K562 (cell line): ENCODE measurements around the gene WASF2. TPM values are rescaled to one million over a fixed set of nuclear protein-coding genes. Genes with fewer than 3 reads are reported as not detected.
A peak's percentile ranks its signal among the peaks of the same experiment; 100 is the strongest.

Source experiments
- KAT7 ChIP-seq: sonication (generic); formaldehyde crosslinking; IDR thresholded peaks from 2 replicates; pipeline ENCODE4 v1.8.0; 2022; ENCODE audit warnings: missing genetic modification reagents, mild to moderate bottlenecking, borderline replicate concordance
- KDM5B ChIP-seq: fragments of 200-600 bp; sonication (generic); IDR thresholded peaks from 2 replicates; pipeline ENCODE4 v1.6.1; 2012; ENCODE audit warnings: low read depth, mild to moderate bottlenecking, moderate library complexity, low read length, control low read depth, inconsistent platforms; ENCODE audit not compliant: insufficient replicate concordance
- MCM7 ChIP-seq, 2 experiments: fragments of 450-650 bp; IDR thresholded peaks; 2 replicates each; pipeline ENCODE4 v1.6.1; 2016 to 2018
- MTA2 ChIP-seq: fragments of 450-650 bp; IDR thresholded peaks from 2 replicates; pipeline ENCODE4 v1.6.1; 2016; ENCODE audit warnings: low read depth
- PCBP1 ChIP-seq: fragments of 200-400 bp; formaldehyde crosslinking; IDR thresholded peaks from 2 replicates; pipeline ENCODE4 v1.6.1; 2018; ENCODE audit warnings: mild to moderate bottlenecking, low read depth, low read length; ENCODE audit not compliant: poor library complexity, severe bottlenecking
- POLR2AphosphoS5 ChIP-seq: IDR thresholded peaks from 2 replicates; pipeline ENCODE4 v1.6.1; 2011; ENCODE audit warnings: mild to moderate bottlenecking, low read depth, low read length, moderate library complexity; ENCODE audit not compliant: control insufficient read depth, insufficient read depth
- RBM22 ChIP-seq: fragments of 200-400 bp; formaldehyde crosslinking; IDR thresholded peaks from 2 replicates; pipeline ENCODE4 v1.6.1; 2018; ENCODE audit warnings: low read length, low read depth; ENCODE audit not compliant: poor library complexity, severe bottlenecking
- SOX6 ChIP-seq: fragments of 450-650 bp; IDR thresholded peaks from 2 replicates; pipeline ENCODE4 v1.6.1; 2014; ENCODE audit warnings: mild to moderate bottlenecking
- ZNF316 ChIP-seq: fragments of 450-650 bp; IDR thresholded peaks from 2 replicates; pipeline ENCODE4 v1.6.1; 2016
- ZNF431 ChIP-seq: sonication (generic); formaldehyde crosslinking; IDR thresholded peaks from 2 replicates; pipeline ENCODE4 v1.8.0; 2022; ENCODE audit warnings: mild to moderate bottlenecking, missing genetic modification reagents
- polyA plus RNA-seq, 8 experiments: library from polyadenylated mRNA; depleted of rRNA in 4 of 8; stranded (reverse) in 5 of 8; unstranded in 3 of 8; fragments of >200 nt; fragmentation: Nextera tagmentation in 2 of 8; fragmentation: Illumina TruSeq in 1 of 8; extraction: Ambion mirVana in 2 of 8; extraction: Trizol in 1 of 8; gene quantifications; 2 replicates each; pipeline versions ENCODE4 v1.2.1 to v1.2.3, GENCODE V29; 2011 to 2014; ENCODE audit warnings: inconsistent platforms in 1 of 8, missing spikeins in 1 of 8
- total RNA-seq, 7 experiments: library from RNA; depleted of rRNA in 6 of 7; stranded (reverse); fragments of >200 nt in 6 of 7; fragmentation: Illumina TruSeq in 2 of 7; extraction: Trizol in 2 of 7; gene quantifications; 2 replicates each; pipeline versions ENCODE4 v1.2.1 to v1.2.3, GENCODE V29; 2011 to 2021; ENCODE audit warnings: low replicate concordance in 1 of 7
- TF ChIP-seq, protein P1 (sequence below): fragments of 450-650 bp; IDR thresholded peaks from one replicate; pipeline ENCODE4 v1.6.1; 2018; ENCODE audit warnings: mild to moderate bottlenecking, moderate library complexity; ENCODE audit not compliant: partially characterized antibody
- TF ChIP-seq, protein P2 (sequence below): sonication (generic); formaldehyde crosslinking; IDR thresholded peaks from 2 replicates; pipeline ENCODE4 v1.8.0; 2022; ENCODE audit warnings: missing genetic modification reagents, mild to moderate bottlenecking, moderate library complexity, borderline replicate concordance
- TF ChIP-seq, protein P3 (sequence below), 2 experiments: IDR thresholded peaks; 2 replicates each; pipeline ENCODE4 v1.6.1; 2011; ENCODE audit warnings: borderline replicate concordance in 1 of 2, control low read depth in 1 of 2, low read depth in 1 of 2, low read length in 1 of 2, mild to moderate bottlenecking in 1 of 2, mixed read lengths in 1 of 2, moderate library complexity in 1 of 2; ENCODE audit not compliant: insufficient read depth in 1 of 2, insufficient read length in 1 of 2, poor library complexity in 1 of 2, severe bottlenecking in 1 of 2; ENCODE audit errors: extremely low read depth in 1 of 2
- TF ChIP-seq, protein P4 (sequence below), 2 experiments: IDR thresholded peaks; 2 replicates each; pipeline ENCODE4 v1.6.1; 2012; ENCODE audit warnings: improper control_type of control experiment in 2 of 2, low read depth in 2 of 2, low read length in 2 of 2, borderline replicate concordance in 1 of 2
- TF ChIP-seq, protein P5 (sequence below): sonication (generic); formaldehyde crosslinking; IDR thresholded peaks from 2 replicates; pipeline ENCODE4 v1.8.0; 2022; ENCODE audit warnings: mild to moderate bottlenecking, missing genetic modification reagents
- TF ChIP-seq, protein P6 (sequence below): fragments of 450-650 bp; IDR thresholded peaks from 2 replicates; pipeline ENCODE4 v1.6.1; 2017; ENCODE audit warnings: antibody characterized with exemption, mild to moderate bottlenecking

WASF2 gene
- total and polyA plus RNA-seq, 9 of the 15 experiments (the other 6 are each of a cell fraction or from before 2014, with no cell fraction given), result 8.2 to 163 (median 31.2) TPM

DNA sequence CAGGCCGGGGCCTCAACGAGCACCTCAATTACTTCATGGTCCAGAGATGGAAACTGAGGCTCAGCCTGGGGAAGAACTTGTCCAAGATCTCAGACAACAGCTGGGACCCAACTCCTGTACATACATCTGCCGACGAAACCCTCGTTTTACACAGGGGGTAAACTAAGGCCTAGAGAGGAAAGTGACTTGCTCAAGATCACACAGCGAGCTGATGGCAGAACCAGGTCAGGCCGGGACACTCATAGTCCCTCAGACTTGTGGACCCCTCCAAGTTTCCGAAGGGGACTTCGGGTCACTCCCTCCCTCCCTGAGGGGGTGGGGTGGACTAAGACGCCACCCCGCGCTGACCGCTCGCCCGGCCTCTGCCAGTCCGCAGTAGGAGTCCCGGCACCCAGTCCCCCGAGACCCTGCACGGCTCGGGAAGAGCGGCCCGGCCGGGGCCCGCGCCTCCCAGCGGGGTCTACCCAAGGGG, 430 bp downstream of the WASF2 start (continued):
- TF ChIP-seq, protein P1, sequence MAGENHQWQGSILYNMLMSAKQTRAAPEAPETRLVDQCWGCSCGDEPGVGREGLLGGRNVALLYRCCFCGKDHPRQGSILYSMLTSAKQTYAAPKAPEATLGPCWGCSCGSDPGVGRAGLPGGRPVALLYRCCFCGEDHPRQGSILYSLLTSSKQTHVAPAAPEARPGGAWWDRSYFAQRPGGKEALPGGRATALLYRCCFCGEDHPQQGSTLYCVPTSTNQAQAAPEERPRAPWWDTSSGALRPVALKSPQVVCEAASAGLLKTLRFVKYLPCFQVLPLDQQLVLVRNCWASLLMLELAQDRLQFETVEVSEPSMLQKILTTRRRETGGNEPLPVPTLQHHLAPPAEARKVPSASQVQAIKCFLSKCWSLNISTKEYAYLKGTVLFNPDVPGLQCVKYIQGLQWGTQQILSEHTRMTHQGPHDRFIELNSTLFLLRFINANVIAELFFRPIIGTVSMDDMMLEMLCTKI, result no peak
- TF ChIP-seq ZNF316 (peak; percentile 9; the same call in 1 of the 2 replicates), POLR2AphosphoS5 (no peak), PCBP1 (no peak), RBM22 (no peak), KDM5B (peak; percentile 16), KAT7 (peak; percentile 94; the same call in 1 of the 2 replicates), ZNF431 (CRISPR knock-in tag) (peak; percentile 70; the same call in 1 of the 2 replicates), MCM7 (IDR thresholded peaks at IDR 0.05) (no peak), SOX6 (0 out of 2 replicates have a peak, but pooled peaks have one; percentile 14), MTA2 (no peak)
- TF ChIP-seq, protein P2, sequence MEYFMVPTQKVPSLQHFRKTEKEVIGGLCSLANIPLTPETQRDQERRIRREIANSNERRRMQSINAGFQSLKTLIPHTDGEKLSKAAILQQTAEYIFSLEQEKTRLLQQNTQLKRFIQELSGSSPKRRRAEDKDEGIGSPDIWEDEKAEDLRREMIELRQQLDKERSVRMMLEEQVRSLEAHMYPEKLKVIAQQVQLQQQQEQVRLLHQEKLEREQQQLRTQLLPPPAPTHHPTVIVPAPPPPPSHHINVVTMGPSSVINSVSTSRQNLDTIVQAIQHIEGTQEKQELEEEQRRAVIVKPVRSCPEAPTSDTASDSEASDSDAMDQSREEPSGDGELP (CRISPR knock-in tag), result peak; percentile 6; the same call in 1 of the 2 replicates
- TF ChIP-seq, protein P3, sequence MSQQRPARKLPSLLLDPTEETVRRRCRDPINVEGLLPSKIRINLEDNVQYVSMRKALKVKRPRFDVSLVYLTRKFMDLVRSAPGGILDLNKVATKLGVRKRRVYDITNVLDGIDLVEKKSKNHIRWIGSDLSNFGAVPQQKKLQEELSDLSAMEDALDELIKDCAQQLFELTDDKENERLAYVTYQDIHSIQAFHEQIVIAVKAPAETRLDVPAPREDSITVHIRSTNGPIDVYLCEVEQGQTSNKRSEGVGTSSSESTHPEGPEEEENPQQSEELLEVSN (IDR thresholded peaks at IDR 0.05; ENCODE audit: borderline replicate concordance in 1 of 2, extremely low read depth in 1 of 2, insufficient read depth in 1 of 2, insufficient read length in 1 of 2, low read depth in 1 of 2, low read length in 1 of 2, poor library complexity in 1 of 2, severe bottlenecking in 1 of 2), result no peak
- TF ChIP-seq, protein P4, sequence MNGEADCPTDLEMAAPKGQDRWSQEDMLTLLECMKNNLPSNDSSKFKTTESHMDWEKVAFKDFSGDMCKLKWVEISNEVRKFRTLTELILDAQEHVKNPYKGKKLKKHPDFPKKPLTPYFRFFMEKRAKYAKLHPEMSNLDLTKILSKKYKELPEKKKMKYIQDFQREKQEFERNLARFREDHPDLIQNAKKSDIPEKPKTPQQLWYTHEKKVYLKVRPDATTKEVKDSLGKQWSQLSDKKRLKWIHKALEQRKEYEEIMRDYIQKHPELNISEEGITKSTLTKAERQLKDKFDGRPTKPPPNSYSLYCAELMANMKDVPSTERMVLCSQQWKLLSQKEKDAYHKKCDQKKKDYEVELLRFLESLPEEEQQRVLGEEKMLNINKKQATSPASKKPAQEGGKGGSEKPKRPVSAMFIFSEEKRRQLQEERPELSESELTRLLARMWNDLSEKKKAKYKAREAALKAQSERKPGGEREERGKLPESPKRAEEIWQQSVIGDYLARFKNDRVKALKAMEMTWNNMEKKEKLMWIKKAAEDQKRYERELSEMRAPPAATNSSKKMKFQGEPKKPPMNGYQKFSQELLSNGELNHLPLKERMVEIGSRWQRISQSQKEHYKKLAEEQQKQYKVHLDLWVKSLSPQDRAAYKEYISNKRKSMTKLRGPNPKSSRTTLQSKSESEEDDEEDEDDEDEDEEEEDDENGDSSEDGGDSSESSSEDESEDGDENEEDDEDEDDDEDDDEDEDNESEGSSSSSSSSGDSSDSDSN (IDR thresholded peaks at IDR 0.05; ENCODE audit: borderline replicate concordance in 1 of 2, low read depth in 2 of 2, low read length in 2 of 2), result no peak
- TF ChIP-seq, protein P5, sequence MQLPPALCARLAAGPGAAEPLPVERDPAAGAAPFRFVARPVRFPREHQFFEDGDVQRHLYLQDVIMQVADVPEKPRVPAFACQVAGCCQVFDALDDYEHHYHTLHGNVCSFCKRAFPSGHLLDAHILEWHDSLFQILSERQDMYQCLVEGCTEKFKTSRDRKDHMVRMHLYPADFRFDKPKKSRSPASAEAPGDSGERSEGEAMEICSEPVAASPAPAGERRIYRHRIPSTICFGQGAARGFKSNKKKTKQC (CRISPR knock-in tag), result peak; percentile 77
- TF ChIP-seq, protein P6, sequence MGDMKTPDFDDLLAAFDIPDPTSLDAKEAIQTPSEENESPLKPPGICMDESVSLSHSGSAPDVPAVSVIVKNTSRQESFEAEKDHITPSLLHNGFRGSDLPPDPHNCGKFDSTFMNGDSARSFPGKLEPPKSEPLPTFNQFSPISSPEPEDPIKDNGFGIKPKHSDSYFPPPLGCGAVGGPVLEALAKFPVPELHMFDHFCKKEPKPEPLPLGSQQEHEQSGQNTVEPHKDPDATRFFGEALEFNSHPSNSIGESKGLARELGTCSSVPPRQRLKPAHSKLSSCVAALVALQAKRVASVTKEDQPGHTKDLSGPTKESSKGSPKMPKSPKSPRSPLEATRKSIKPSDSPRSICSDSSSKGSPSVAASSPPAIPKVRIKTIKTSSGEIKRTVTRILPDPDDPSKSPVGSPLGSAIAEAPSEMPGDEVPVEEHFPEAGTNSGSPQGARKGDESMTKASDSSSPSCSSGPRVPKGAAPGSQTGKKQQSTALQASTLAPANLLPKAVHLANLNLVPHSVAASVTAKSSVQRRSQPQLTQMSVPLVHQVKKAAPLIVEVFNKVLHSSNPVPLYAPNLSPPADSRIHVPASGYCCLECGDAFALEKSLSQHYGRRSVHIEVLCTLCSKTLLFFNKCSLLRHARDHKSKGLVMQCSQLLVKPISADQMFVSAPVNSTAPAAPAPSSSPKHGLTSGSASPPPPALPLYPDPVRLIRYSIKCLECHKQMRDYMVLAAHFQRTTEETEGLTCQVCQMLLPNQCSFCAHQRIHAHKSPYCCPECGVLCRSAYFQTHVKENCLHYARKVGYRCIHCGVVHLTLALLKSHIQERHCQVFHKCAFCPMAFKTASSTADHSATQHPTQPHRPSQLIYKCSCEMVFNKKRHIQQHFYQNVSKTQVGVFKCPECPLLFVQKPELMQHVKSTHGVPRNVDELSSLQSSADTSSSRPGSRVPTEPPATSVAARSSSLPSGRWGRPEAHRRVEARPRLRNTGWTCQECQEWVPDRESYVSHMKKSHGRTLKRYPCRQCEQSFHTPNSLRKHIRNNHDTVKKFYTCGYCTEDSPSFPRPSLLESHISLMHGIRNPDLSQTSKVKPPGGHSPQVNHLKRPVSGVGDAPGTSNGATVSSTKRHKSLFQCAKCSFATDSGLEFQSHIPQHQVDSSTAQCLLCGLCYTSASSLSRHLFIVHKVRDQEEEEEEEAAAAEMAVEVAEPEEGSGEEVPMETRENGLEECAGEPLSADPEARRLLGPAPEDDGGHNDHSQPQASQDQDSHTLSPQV, result no peak
